GM12874 (cell line): ENCODE measurements around the gene CACNG8.

Source experiments
- TF ChIP-seq, protein P1 (sequence below): IDR thresholded peaks from 2 replicates; pipeline ENCODE4 v1.5.1; 2011; ENCODE audit warnings: low read depth, mild to moderate bottlenecking, control low read depth, low read length, moderate library complexity; ENCODE audit not compliant: insufficient read depth

Gene CACNG8

DNA sequence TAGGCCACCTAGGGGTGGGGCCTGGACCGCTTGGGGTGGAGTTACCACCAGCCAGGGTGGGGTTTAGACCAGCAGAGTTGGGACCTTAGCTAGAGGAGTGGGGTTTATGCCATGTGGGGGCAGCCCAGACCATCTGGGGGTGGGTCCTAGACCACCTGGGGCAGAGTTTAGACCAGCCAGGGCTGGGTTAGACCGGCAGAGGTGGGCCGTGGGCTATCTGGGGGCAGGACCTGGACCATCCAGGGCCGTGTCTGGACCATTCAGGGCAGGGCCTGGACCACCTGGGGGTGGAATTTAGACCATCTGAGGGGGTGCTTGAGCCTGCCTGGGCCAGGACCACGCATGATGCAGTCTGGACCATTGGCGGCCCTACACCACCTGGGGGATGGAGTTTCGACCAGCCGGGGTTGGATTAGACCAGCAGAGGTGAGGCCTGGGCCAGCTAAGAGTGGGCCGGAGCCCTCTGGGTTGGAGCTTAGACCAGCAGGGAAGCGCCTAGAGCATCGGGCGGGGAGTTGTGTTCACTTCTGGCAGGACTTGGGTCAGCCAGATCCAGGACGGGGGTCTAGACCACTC, 18.7 kb downstream of the CACNG8 start:
- TF ChIP-seq, protein P1, sequence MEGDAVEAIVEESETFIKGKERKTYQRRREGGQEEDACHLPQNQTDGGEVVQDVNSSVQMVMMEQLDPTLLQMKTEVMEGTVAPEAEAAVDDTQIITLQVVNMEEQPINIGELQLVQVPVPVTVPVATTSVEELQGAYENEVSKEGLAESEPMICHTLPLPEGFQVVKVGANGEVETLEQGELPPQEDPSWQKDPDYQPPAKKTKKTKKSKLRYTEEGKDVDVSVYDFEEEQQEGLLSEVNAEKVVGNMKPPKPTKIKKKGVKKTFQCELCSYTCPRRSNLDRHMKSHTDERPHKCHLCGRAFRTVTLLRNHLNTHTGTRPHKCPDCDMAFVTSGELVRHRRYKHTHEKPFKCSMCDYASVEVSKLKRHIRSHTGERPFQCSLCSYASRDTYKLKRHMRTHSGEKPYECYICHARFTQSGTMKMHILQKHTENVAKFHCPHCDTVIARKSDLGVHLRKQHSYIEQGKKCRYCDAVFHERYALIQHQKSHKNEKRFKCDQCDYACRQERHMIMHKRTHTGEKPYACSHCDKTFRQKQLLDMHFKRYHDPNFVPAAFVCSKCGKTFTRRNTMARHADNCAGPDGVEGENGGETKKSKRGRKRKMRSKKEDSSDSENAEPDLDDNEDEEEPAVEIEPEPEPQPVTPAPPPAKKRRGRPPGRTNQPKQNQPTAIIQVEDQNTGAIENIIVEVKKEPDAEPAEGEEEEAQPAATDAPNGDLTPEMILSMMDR = no peak

DNA sequence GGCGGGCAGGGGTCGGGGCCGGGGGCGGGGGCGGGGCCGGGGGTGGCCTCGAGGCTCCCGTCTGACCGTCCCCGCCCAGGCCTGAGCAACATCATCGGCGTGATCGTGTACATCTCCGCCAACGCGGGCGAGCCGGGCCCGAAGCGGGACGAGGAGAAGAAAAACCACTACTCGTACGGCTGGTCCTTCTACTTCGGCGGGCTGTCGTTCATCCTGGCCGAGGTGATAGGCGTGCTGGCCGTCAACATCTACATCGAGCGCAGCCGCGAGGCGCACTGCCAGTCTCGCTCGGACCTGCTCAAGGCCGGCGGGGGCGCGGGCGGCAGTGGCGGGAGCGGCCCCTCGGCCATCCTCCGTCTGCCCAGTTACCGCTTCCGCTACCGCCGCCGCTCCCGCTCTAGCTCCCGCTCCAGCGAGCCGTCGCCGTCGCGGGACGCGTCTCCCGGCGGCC, 19.3 kb downstream of the CACNG8 start:
- TF ChIP-seq, protein P1 = no peak

DNA sequence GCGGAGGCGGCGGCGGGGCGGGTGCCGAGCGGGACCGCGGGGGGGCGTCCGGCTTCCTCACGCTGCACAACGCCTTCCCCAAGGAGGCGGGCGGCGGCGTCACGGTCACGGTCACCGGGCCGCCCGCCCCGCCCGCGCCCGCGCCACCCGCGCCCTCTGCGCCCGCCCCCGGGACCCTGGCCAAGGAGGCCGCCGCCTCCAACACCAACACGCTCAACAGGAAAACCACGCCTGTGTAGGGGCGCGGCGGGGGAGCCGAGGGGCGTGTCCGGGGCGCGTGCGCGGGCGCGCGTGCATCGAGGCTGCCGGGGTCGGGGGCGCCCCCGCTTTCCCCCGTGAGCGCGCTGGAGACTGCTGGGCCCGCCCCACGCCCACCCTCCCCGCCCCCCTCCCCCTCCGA, 19.9 kb downstream of the CACNG8 start:
- TF ChIP-seq, protein P1 = no peak

DNA sequence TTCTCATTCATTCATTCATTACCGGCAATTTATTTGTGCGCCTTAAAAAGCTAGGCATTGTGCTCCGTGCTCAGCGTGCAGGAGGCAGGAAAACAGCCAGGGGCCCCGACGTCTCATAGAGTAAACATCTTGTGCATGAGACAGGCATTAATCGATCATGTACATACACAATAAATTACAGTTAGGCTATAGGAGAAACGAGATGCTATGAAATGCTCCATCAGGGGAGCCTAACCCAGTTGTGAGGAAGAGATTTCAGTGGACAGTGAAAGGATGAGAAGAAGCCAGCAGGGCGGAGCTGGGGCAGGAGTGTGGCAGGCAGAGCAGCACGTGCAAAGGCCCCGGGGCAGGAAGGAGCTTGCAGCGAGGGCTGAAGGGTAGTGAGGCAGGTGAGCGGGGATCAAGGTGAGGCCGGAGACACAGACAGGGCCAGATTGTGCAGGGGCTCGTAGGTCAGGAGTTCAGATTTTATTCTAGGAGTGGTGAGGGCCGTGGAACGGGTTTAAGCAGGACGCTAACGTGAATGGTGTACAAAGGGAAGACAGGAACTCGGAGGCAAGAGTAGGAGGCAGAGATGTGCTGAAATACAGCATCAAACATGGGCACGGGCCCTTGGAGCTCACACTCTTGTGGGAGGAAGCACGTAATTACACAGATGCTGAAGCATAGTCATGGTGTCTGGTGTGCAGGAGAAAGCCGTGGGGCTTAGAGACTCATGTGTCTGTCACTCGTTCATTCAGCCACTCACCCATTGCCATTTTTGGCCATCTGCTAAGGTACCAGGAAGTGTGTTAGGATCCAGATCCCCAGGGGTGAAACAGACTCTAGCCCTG, 20.9 kb downstream of the CACNG8 start:
- TF ChIP-seq, protein P1 = no peak

DNA sequence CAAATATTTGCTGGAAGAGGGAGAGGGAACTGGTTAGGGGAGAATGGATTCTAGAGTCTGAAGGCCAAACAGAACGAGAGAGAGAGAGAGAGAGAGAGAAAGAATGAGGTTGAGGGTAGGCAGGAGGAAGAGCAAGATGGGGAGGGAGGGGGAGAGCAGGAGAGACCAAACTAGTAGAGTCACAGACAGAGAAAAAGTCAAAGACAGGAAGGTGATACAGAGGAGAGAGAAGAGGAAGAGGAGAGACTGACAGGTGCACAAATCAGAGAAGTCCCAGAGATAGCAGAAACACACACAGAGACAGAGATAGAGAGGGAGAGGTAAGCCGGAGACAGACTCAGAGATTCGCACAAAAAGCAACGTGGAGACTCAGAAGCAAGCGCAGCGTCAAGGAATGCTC, 23.1 kb downstream of the CACNG8 start:
- TF ChIP-seq, protein P1 = no peak

DNA sequence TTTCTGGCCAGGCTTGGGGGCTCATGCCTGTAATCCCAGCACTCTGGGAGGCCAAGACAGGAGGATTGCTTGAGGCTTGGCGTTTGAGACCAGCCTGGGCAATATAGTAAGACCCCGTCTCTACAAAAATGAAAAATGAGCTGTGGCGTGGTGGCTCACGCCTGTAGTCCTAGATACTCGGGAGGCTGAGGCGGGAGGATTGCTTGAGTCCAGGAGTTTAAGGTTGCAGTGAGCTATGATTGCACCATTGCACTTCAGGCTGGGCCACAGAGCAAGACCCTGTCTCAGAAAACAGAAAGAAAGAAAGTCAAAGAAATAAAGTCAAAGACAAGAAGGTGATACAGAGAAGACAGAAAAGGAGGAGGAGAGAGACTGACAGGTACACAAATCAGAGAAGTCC, 26.2 kb downstream of the CACNG8 start:
- TF ChIP-seq, protein P1 = no peak

DNA sequence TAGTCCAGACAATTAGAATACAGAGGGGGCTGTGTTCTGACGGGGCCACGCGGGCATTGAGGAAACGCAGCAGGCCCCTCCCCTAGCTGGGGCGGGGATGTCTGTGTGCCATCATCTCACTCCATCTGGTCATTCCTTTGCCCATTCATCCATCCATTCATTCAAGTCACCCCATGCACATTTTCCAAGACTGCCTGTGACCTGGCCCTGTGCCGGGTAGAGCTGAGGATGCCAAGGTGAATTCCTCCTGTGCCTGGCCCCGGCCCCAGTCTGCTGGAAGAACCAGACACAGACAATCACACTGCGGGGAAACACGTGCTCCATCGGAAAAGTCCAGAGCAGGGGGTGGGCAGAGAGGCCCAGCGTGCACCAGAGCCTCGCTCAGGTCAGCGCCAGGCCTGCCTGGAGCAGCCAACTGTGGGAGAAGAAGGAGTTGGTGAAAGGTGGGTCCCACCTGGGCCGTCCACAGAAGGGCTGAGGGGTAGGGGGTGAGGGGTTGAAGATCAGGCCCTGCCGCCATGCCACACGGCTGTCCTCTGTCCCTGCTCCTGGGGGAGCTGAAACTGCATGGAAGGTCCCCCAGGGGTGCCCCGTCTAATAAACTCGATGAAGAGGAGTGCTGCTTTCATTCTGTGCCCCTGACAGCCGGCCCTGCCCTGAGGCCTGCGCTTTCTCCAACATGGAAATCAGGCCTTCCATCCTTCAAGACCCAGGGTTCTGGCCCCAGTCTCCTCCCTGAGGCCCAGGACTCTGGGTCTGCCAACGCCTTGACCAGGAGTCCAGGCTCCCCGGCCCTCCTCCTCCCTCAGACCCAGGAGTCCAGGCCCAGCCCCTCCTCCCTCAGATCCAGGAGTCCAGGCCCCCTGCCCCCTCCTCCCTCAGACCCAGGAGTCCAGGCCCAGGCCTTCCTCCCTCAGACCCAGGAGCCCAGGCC, 27.1 kb downstream of the CACNG8 start:
- TF ChIP-seq, protein P1 = no peak
